ENCODE measurements around the gene DSG4.

DSG4 gene

GRCh38 chr18:31450409-31450808 lies 73.8 kb downstream of the DSG4 start:
- no peak for DNase-seq (ENCODE audit: low read depth)

DNA sequence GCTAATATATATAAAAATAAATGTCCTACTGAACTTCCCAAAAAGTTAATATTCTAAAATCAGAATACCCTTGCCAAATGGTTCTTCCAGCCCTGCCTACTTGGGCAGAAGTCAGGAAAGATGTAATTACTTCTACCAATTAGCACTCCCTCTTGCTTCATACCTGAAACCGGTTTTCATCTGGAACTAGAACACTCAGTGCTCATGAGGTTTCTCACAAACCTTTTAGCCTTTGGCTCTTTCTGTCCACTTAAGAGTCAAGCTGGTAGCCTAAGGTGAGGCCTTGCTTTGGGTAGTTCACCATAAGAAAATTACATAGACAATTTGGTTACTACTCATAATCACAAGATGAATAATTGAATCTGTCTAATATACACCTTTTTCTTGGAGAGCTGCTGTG lies 75.0 kb downstream of the DSG4 start:
- no peak for DNase-seq (ENCODE audit: low read depth)

DNA sequence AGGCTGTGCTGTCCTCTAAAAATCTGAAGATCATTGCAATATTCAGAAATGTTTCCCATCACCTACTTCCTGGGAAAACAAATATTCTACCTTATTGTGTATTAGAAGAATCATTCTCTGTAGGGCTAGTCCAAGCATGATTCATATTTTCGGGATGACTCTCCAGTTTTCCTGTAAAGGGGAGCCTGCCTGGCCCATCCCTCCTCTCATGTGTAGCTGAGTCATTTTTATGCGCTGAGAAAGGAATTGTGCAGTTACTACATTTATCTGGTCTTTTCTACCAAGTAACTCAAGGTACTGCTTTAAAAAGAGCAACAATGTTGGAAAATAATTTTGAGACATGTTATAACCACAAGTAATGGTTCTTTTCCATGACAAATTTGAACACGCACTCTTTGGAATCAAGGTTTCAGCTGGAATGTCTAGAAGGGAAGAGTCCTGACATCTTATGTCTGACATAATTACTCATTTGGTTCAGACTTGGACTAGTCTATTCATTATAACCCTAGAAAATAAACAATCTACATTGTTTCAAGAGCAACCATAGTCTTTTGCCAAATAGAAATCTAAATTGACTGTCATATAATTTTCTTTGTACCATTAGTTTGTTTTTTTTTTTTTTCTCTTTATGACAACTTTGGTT lies 77.6 kb downstream of the DSG4 start:
- DNase-seq (ENCODE audit: low read depth) = peak; percentile 69
